DOHH2 (cell line): Measurements from ENCODE around the gene ARHGEF25.
"Not testable (repeated sequence)": the region's sequence is repeated elsewhere in the genome, so short reads cannot be mapped to it uniquely, and the experiment has no call there.

Experiments used
- EZH2phosphoT487 ChIP-seq: fragments of 200-600 bp; sonication (generic); IDR thresholded peaks from 2 replicates; pipeline ENCODE4 v1.6.1; 2017; ENCODE audit warnings: borderline replicate concordance, mild to moderate bottlenecking, antibody characterized with exemption, low read length, moderate library complexity, mixed read lengths
- TF ChIP-seq, protein P1 (sequence below): fragments of 200-600 bp; sonication (generic); IDR thresholded peaks from one replicate; pipeline ENCODE4 v1.5.1; 2014; ENCODE audit warnings: antibody characterized with exemption, mild to moderate bottlenecking, low read depth, low read length; ENCODE audit not compliant: poor library complexity, severe bottlenecking

DNA sequence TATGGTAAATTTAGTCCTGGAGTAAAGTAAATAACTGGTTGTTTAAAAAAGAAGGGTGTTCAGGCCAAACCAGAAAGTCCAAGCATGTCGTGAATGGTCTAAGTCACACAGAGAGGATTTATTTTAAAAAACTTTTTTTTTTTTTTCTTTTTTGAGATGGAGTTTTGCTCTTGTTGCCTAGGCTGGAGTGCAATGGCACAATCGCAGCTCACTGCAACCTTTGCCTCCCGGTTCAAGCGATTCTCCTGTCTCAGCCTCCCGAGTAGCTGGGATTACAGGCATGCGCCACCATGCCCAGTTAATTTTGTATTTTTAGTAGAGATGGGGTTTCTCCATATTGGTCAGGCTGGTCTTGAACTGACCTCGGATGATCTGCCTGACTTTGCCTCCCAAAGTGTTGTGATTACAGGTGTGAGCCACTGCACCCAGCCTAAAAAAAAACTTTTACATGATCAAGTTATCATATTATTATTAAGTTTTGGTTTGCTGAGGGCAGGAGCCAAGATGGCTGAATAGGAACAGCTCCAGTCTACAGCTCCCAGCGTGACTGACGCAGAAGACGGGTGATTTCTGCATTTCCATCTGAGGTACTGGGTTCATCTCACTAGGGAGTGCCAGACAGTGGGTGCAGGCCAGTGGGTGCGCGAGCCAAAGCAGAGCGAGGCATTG is 34.9 kb downstream of the ARHGEF25 start:
- TF ChIP-seq, protein P1, sequence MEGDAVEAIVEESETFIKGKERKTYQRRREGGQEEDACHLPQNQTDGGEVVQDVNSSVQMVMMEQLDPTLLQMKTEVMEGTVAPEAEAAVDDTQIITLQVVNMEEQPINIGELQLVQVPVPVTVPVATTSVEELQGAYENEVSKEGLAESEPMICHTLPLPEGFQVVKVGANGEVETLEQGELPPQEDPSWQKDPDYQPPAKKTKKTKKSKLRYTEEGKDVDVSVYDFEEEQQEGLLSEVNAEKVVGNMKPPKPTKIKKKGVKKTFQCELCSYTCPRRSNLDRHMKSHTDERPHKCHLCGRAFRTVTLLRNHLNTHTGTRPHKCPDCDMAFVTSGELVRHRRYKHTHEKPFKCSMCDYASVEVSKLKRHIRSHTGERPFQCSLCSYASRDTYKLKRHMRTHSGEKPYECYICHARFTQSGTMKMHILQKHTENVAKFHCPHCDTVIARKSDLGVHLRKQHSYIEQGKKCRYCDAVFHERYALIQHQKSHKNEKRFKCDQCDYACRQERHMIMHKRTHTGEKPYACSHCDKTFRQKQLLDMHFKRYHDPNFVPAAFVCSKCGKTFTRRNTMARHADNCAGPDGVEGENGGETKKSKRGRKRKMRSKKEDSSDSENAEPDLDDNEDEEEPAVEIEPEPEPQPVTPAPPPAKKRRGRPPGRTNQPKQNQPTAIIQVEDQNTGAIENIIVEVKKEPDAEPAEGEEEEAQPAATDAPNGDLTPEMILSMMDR, result not testable (repeated sequence)
- not testable (repeated sequence) for TF ChIP-seq EZH2phosphoT487
